Loucy (cell line): ENCODE results near the gene RBM26.
A peak's percentile ranks its signal among the peaks of the same experiment; 100 is the strongest.

Experiments used
- H2AFZ ChIP-seq: fragments of 200-600 bp; sonication (generic); 2 replicates; pipeline ENCODE4 v1.6.0; 2016; ENCODE audit warnings: antibody characterized with exemption, mild to moderate bottlenecking, low read length, moderate library complexity
- H3F3A ChIP-seq: fragments of 200-600 bp; 2 replicates; pipeline ENCODE4 v1.6.0; 2016; ENCODE audit warnings: antibody characterized with exemption, low read depth, mild to moderate bottlenecking
- H3K27me3 ChIP-seq: fragments of 200-600 bp; sonication (generic); 2 replicates; pipeline ENCODE4 v1.6.1; 2014; ENCODE audit warnings: low read length, mild to moderate bottlenecking; ENCODE audit not compliant: insufficient read depth, poor library complexity, severe bottlenecking
- H3K36me3 ChIP-seq: fragments of 200-600 bp; sonication (generic); 2 replicates; pipeline ENCODE4 v1.6.1; 2016; ENCODE audit warnings: low read length; ENCODE audit not compliant: insufficient read depth
- H3K4me1 ChIP-seq: fragments of 200-600 bp; sonication (generic); 2 replicates; pipeline ENCODE4 v1.5.1; 2014; ENCODE audit warnings: low read length, mild to moderate bottlenecking; ENCODE audit not compliant: insufficient read depth, poor library complexity, severe bottlenecking
- H3K4me2 ChIP-seq: fragments of 200-600 bp; sonication (generic); 2 replicates; pipeline ENCODE4 v1.6.0; 2014; ENCODE audit warnings: antibody characterized with exemption, low read length, low read depth, mild to moderate bottlenecking; ENCODE audit not compliant: poor library complexity, severe bottlenecking
- H3K4me3 ChIP-seq: fragments of 200-600 bp; sonication (generic); 2 replicates; pipeline ENCODE4 v1.5.1; 2014; ENCODE audit warnings: low read length, mild to moderate bottlenecking, mixed read lengths; ENCODE audit not compliant: poor library complexity, severe bottlenecking
- H3K79me2 ChIP-seq: fragments of 200-600 bp; sonication (generic); 2 replicates; pipeline ENCODE4 v1.6.1; 2014; ENCODE audit warnings: low read length; ENCODE audit not compliant: insufficient read depth
- H3K9ac ChIP-seq: fragments of 200-600 bp; sonication (generic); 2 replicates; pipeline ENCODE4 v1.6.0; 2014; ENCODE audit warnings: mild to moderate bottlenecking, low read depth, low read length, moderate library complexity; ENCODE audit not compliant: poor library complexity, severe bottlenecking
- H3K9me2 ChIP-seq: fragments of 200-600 bp; sonication (generic); replicated peaks from 2 replicates; pipeline ENCODE4 v1.6.1; 2016; ENCODE audit warnings: low read depth, low read length, mixed read lengths
- H3K9me3 ChIP-seq: fragments of 200-600 bp; sonication (generic); 2 replicates; pipeline ENCODE4 v1.6.1; 2014; ENCODE audit warnings: mild to moderate bottlenecking, antibody characterized with exemption, low read length, low read depth; ENCODE audit not compliant: insufficient read depth
- H4K20me1 ChIP-seq: fragments of 200-600 bp; sonication (generic); 2 replicates; pipeline ENCODE4 v1.6.0; 2014; ENCODE audit warnings: antibody characterized with exemption, low read length, mild to moderate bottlenecking; ENCODE audit not compliant: insufficient read depth, poor library complexity, severe bottlenecking
- EZH2phosphoT487 ChIP-seq: fragments of 200-600 bp; IDR thresholded peaks from 2 replicates; pipeline ENCODE4 v1.6.1; 2018; ENCODE audit warnings: antibody characterized with exemption, mild to moderate bottlenecking, moderate library complexity, borderline replicate concordance
- TF ChIP-seq, protein P1 (sequence below): fragments of 200-600 bp; sonication (generic); conservative IDR thresholded peaks from 2 replicates; pipeline ENCODE4 v1.5.1; 2014; ENCODE audit warnings: mild to moderate bottlenecking, antibody characterized with exemption, low read length

Gene RBM26

DNA sequence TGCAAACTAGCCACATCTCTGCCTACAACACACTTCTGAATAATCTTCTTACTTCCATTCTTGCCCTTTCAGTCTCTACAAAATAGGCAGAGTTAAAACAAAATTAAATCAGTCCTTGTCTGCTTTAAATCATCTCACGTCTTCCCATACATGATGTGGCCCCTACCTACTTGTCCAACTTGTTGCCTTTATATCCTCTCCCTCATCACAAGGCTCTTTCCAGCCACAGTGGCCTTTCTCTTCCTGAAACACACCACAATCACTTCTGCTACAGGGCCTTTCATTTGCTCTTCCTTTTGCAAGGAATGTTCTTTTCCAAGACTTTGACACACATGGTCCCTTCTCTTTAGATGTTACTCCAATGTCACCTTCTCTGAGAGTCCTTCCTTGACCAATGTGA lies 1.7 kb downstream of the RBM26 start:
- Histone ChIP-seq H3K27me3 (no peaks in the 10 kb centered on the region), H3K9me3 (no peaks in the 10 kb centered on the region), H3K4me1 (peaks cover 70% of the 10 kb centered on the region), H3K4me3 (peak overlapping the region; percentile 92), H3K36me3 (0 out of 2 replicates have a peak, but pooled peaks cover 3% of the 10 kb centered on the region), H3K9me2 (no peaks in the 10 kb centered on the region), H3K79me2 (peaks cover 90% of the 10 kb centered on the region), H3F3A (no peaks in the 10 kb centered on the region), H3K9ac (peak overlapping the region; percentile 93), H4K20me1 (peaks cover 60% of the 10 kb centered on the region), H2AFZ (no peak overlapping the region), H3K4me2 (peak overlapping the region; percentile 95)
- no peak for TF ChIP-seq EZH2phosphoT487
- TF ChIP-seq, protein P1, sequence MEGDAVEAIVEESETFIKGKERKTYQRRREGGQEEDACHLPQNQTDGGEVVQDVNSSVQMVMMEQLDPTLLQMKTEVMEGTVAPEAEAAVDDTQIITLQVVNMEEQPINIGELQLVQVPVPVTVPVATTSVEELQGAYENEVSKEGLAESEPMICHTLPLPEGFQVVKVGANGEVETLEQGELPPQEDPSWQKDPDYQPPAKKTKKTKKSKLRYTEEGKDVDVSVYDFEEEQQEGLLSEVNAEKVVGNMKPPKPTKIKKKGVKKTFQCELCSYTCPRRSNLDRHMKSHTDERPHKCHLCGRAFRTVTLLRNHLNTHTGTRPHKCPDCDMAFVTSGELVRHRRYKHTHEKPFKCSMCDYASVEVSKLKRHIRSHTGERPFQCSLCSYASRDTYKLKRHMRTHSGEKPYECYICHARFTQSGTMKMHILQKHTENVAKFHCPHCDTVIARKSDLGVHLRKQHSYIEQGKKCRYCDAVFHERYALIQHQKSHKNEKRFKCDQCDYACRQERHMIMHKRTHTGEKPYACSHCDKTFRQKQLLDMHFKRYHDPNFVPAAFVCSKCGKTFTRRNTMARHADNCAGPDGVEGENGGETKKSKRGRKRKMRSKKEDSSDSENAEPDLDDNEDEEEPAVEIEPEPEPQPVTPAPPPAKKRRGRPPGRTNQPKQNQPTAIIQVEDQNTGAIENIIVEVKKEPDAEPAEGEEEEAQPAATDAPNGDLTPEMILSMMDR: no peak

DNA sequence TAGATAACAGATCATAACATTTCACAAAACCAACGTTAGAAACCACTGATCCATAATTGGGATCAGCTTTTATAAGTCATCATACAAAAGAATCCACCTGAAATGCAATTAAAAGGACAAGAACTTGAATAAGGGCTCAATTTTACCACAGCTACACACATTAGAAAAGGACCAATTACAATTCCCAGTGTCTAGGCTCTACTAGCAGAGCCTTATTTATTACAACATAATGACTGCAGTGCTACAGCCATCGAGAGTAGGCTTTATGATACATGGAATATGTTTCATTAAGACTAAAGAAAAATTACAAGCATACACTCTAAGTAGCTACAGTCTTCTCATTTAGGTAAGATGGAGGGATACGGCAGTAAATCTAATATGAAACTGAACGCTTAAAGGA lies 2.9 kb downstream of the RBM26 start:
- H3K4me3 ChIP-seq: peak overlapping the region; percentile 92
- H4K20me1 ChIP-seq: peaks cover 72% of the 10 kb centered on the region
- H3K4me2 ChIP-seq: peak overlapping the region; percentile 95
- H3K36me3 ChIP-seq: peaks cover 9% of the 10 kb centered on the region; the same call in 1 of the 2 replicates
- peaks cover 75% of the 10 kb centered on the region for H3K4me1 ChIP-seq
- H3K9me3 ChIP-seq: no peaks in the 10 kb centered on the region
- H3F3A ChIP-seq: 0 out of 2 replicates have a peak, but pooled peaks cover 9% of the 10 kb centered on the region
- H3K79me2 ChIP-seq: peaks cover 98% of the 10 kb centered on the region
- no peak overlapping the region for H2AFZ ChIP-seq
- H3K9me2 ChIP-seq: no peaks in the 10 kb centered on the region
- H3K9ac ChIP-seq: peak overlapping the region; percentile 93
- no peaks in the 10 kb centered on the region for H3K27me3 ChIP-seq
- TF ChIP-seq, protein P1: no peak
- TF ChIP-seq EZH2phosphoT487: no peak

DNA sequence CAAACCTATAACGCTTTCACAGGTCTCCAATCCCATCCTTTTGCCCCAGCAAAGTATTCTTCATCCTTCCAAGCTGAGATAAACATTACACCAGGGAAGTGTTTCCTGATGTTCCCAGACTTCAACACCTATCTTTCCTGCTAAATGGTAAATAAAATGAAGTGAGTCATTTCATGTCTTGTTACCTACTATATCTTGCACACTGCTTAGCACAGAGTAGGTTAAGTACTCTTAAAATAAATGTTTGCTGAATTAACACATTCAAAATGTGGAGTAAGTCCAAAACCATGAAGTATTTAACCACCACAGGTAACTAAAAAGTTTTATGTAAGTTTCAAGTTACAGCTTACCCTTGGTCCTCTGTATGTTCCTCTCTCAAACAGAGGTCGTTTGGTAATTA lies 3.4 kb downstream of the RBM26 start:
- Histone ChIP-seq H2AFZ (no peak overlapping the region), H3K4me3 (peak overlapping the region; percentile 92), H4K20me1 (peaks cover 77% of the 10 kb centered on the region), H3F3A (0 out of 2 replicates have a peak, but pooled peaks cover 9% of the 10 kb centered on the region), H3K79me2 (peaks cover 98% of the 10 kb centered on the region), H3K9me3 (no peaks in the 10 kb centered on the region), H3K4me1 (peaks cover 75% of the 10 kb centered on the region), H3K4me2 (peak overlapping the region; percentile 95), H3K9me2 (no peaks in the 10 kb centered on the region), H3K27me3 (no peaks in the 10 kb centered on the region), H3K36me3 (peaks cover 9% of the 10 kb centered on the region; the same call in 1 of the 2 replicates), H3K9ac (peak overlapping the region; percentile 93)
- TF ChIP-seq EZH2phosphoT487: no peak
- TF ChIP-seq, protein P1: no peak
